Mucosa of rectum (tissue), 2 donors: Measurements from ENCODE around the gene NEDD8.
A peak's percentile ranks its signal among the peaks of the same experiment; 100 is the strongest.

ENCODE experiments used
- H3K27ac ChIP-seq, 2 donors: one replicate each; pipeline ENCODE4 v1.7.0; 2013; ENCODE audit warnings: inconsistent platforms in 2 of 2, low read depth in 2 of 2, low read length in 2 of 2
- H3K27me3 ChIP-seq, 2 donors: one replicate each; pipeline ENCODE4 v1.7.0; 2013; ENCODE audit warnings: low read length in 2 of 2; ENCODE audit not compliant: control insufficient read depth in 2 of 2, insufficient read depth in 2 of 2
- H3K36me3 ChIP-seq, 2 donors: one replicate each; pipeline ENCODE4 v1.7.0; 2013; ENCODE audit warnings: low read length in 2 of 2; ENCODE audit not compliant: control insufficient read depth in 2 of 2, insufficient read depth in 2 of 2
- H3K4me1 ChIP-seq, 2 donors: one replicate each; pipeline ENCODE4 v1.7.0; 2013; ENCODE audit warnings: low read length in 2 of 2, mild to moderate bottlenecking in 1 of 2; ENCODE audit not compliant: control insufficient read depth in 2 of 2, insufficient read depth in 2 of 2
- H3K4me3 ChIP-seq, 2 donors: one replicate each; pipeline ENCODE4 v1.7.0; 2013; ENCODE audit warnings: low read length in 2 of 2
- H3K9ac ChIP-seq, 2 donors: one replicate each; pipeline ENCODE4 v1.7.0; 2013; ENCODE audit warnings: low read length in 2 of 2, low read depth in 1 of 2, mild to moderate bottlenecking in 1 of 2
- H3K9me3 ChIP-seq, 2 donors: one replicate each; pipeline ENCODE4 v1.7.0; 2013; ENCODE audit warnings: low read length in 2 of 2; ENCODE audit not compliant: control insufficient read depth in 2 of 2
- donor health status: healthy.
- donor health status: Normal muscosa, but diverticular disease.

Gene NEDD8

DNA sequence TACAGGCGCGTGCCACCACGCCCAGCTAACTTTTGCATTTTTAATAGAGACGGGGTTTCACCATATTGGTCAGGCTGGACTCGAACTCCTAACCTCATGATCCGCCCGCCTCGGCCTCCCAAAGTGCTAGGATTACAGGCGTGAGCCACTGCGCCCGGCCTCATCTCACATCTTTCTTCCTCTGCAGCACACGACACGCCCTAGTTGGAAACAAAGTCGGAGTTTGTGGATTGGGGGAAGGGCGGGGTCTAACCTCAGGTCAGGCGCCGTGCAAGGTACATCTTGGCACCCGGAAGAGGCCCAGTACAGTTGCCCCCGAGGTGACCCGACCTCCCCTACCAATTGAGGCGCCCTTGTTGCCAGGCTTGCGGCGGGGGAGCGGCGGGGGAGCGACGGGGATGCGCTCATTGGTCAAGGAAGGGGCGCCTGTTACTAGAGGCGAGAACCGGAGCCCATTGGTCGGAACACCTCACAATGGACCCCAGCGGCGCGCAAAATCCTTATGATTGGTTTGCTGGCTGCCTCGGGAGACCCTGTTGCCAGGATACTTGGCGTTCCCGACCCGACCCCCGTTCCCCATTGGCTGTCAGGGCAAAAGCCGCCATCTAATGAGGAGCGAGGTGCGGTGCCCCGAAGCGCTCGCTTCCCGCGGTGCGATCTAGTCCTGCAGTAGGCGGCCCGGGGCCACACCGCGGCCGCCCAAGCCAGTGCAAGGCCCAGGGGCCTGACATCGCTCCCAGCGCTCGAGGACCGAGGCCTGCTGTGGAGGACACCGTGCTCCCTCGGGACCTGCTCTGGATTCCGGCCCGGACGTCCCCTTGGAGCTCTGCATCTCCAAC lies 60.5 kb downstream of the NEDD8 start, which contains the start of gene REC8:
Gene REC8, plus strand, starts transcription at position 659 of the 839 bp plus-strand sequence. CDS start 473 bp downstream, outside the sequence.
- Histone ChIP-seq H3K9ac (no peak within 1 kb of the TSS), H3K4me1 (no peaks in the 10 kb centered on the region), H3K27me3 (no peaks in the 10 kb centered on the region), H3K27ac (no peak within 1 kb of the TSS), H3K4me3 (peak within 1 kb of the TSS; percentile 6 to 44), H3K36me3 (peaks cover 13 to 25% of the 10 kb centered on the region in 2 donors), H3K9me3 (no peaks in the 10 kb centered on the region)

DNA sequence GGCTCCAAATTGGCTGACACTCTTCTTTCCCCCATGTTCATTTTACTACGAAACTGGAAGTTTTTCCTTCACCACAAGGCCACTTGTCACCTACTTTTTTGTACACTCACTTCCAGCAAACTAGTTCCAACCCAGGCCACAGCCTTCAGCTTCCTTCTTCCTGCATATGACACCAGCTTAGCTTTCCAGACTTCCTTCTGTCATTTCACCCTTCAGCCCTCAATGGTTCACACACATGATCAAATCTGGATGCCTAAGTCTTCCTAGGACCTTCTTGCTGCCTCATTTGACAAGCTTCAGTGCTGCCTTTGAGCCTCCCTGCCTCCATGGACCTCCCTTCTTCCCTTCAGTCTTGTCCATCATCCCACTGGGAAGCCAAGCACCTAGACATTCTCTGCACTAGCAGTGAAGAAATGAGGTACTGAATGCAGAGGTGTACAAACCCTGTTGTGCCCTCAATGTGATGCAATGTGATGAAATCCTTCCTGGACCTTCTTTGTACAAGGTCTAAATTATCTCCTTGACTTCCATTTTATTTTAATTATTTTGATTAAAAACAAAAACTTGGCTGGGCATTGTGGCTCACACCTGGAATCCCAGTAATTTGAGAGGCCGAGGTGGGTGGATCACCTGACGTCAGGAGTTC lies 64.6 kb downstream of the NEDD8 start:
- Histone ChIP-seq H3K4me1 (peaks cover 0 to 8% of the 10 kb centered on the region in 2 donors), H3K27ac (no peak overlapping the region), H3K9ac (no peak overlapping the region), H3K36me3 (peaks cover 45 to 54% of the 10 kb centered on the region in 2 donors), H3K4me3 (no peak overlapping the region), H3K27me3 (no peaks in the 10 kb centered on the region), H3K9me3 (no peaks in the 10 kb centered on the region)
